ENCODE measurements around the gene STOML1.

DNA sequence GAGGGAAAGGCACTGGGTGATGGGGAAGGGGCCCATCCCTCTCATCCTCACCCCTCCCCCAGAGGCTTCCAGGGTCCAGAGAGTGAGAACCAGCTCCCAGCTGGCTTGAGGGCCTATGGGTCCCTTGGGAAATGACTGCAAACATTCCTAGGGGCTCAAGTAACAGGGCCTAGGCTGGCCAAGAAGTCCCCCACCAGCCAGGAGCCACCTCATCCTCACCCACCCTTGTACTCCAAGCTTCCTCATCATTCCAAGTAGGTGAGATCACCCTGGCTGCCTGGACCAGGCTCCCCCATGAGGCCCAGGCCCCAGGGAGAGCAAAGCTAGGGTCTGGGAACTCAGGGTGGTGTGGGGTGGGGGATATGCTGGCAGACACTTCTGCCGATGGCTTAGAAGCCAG is 51.1 kb downstream of the STOML1 start:
- TF ChIP-seq POLR2AphosphoS5 (IDR thresholded peaks at IDR 0.05; ENCODE audit: borderline replicate concordance, low read depth, low read length): no peak
- no peak for TF ChIP-seq FOXP2 (optimal IDR thresholded peaks at IDR 0.05; ENCODE audit: control extremely low read depth, extremely low read length, insufficient read depth)

Measured in SK-N-MC (cell line).